HG03139 (cell line): Measurements from ENCODE around the gene NAV1.
"Not testable (repeated sequence)": the region's sequence is repeated elsewhere in the genome, so short reads cannot be mapped to it uniquely, and the experiment has no call there.

Source experiments
- ATAC-seq: cut with Tn5 transposase; IDR thresholded peaks from one replicate; pipeline ENCODE4 v1.9.1; 2021; ENCODE audit not compliant: unreplicated experiment

The NAV1 gene

GRCh38 chr1:201563941-201564340 lies 25.0 kb downstream of the NAV1 start:
- no peak for ATAC-seq

DNA sequence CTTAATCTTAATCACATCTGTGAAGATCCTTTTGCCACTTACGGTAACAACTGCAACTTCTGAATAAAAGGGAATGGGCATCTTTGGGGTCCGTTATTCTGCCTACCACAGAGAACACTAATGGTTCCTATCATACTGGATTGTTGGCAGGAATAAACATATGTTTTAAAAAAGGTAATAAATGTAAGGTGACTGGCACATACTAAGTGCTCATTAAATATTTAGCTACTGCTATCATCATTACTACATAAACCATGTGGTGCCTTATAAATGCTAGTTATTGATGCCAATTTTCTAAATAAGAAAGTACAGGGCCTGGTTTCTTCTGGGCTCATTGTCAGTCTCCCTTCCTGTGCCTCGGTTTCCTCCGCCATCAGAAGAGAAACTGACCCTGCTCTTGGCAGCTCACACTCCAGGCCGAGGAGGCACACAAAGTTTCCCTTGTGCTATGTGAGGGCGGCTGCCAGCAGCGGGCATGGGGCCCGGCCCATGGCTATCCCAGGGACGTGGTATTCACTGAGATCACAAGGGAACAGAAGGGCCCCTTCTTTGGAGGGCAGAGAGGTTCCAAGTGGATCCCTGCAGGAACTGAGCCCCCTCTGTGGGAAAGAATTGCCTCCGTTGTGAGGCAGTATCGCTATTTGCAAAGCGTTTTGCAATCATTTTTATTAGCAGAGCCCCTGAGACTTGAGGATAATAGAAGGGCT lies 26.2 kb downstream of the NAV1 start:
- ATAC-seq, result no peak

- no peak for ATAC-seq
These were observed 27.0 kb downstream of the NAV1 start for GRCh38 chr1:201565771-201566528.

DNA sequence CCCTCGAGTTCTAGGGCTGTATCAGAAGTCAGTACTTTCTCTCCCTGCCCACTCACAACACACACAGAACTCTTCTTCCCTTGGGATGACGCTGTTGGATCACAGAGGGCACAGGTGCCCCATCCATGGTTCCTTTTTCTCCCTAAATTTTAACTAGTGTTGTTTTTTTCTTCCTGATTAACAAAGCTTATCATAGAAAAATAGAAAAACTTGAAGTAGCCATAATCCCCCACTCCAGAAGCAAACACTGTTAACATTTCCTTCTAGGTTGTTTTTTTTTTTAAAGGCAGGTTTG lies 27.5 kb downstream of the NAV1 start:
- no peak for ATAC-seq

- ATAC-seq, result no peak
These were observed 28.2 kb downstream of the NAV1 start for GRCh38 chr1:201566933-201567801.

DNA sequence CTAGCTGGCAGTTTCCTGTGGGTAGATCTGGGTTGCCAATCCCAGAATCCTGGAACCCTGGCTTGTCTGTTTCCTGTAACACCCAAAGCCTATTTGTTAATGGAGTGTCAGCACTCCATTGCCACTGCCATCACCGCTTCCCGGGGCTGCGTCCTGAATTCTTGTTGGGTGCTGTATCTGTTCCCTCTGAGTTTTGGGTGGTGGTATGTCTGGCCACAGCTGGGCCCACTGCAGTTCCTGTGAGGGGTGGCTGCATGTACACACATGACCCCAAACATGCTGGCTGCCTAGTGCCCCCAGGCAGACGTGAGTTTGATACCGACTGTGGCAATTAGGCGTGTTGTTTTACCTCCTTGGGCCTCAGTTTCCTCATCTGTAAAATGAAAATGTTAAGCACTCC lies 29.3 kb downstream of the NAV1 start:
- no peak for ATAC-seq

- ATAC-seq, result no peak
These were observed 29.9 kb downstream of the NAV1 start for GRCh38 chr1:201568859-201569294.

- ATAC-seq, result no peak
These were observed 31.4 kb downstream of the NAV1 start for GRCh38 chr1:201570181-201570885.

DNA sequence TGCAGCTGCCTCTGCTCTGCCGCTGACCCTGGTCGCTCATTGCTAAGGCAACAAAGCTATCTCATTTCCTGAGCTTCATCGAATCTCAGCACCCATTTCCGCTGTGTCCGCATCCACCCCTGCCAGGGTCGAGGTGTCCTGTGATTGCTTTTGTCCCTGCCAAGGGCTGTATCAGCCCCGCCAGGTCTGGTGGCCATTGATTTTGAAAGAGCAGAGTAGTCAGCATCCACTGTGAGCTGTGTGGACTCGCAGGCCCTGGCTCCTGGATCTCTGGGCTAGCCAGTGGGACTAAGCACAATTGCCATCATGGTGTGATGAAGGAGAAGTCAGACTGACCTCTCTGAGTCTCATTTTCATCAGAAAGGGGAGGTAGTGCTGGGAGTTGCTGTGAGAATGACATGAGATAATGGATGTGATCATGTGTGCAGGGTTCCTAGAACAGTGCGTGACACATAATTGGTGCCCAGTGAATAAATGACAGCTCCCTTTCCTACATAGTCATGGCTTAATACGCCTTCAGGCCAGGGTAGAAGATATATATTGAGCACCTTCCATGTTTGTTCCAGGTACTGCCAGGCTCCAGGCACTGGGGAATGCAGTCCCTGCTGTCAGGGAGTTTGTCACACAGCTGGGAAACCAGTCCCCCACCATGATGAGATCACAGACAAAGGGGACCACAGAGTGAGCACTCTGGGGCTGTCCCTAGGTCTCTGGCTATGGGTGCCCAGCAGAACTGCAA lies 32.1 kb downstream of the NAV1 start:
- ATAC-seq, result no peak

- ATAC-seq, result no peak
These were observed 34.1 kb downstream of the NAV1 start for GRCh38 chr1:201573030-201573429.

GRCh38 chr1:201573923-201574322 lies 35.0 kb downstream of the NAV1 start:
- ATAC-seq, result no peak

- ATAC-seq, result no peak
These were observed 37.0 kb downstream of the NAV1 start for GRCh38 chr1:201575912-201576311.

GRCh38 chr1:201576914-201577313 lies 38.0 kb downstream of the NAV1 start:
- no peak for ATAC-seq

- no peak for ATAC-seq
These were observed 39.3 kb downstream of the NAV1 start for GRCh38 chr1:201578008-201578888.

GRCh38 chr1:201581371-201581770 lies 42.4 kb downstream of the NAV1 start:
- ATAC-seq, result not testable (repeated sequence)

GRCh38 chr1:201582705-201583442 lies 43.9 kb downstream of the NAV1 start:
- no peak for ATAC-seq

DNA sequence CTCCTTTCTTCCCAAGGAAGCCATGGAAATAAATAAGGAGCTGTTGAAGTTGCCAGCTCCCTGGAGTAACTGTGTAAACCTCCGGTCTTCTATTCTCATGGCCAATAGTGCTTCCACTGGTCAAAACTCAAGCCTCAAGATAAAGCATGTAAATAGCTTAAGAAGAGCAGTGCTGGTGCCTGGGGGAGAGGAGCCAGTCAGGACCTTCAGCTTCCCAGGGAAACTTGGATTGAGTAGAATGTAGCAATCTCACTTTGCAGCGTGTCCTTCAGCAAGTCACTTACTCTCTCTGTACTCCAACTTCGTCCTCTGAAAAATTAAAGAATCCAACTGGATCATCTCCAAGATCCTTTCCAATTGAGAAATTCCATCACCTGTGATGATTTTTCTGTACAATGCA lies 44.7 kb downstream of the NAV1 start:
- ATAC-seq, result no peak

DNA sequence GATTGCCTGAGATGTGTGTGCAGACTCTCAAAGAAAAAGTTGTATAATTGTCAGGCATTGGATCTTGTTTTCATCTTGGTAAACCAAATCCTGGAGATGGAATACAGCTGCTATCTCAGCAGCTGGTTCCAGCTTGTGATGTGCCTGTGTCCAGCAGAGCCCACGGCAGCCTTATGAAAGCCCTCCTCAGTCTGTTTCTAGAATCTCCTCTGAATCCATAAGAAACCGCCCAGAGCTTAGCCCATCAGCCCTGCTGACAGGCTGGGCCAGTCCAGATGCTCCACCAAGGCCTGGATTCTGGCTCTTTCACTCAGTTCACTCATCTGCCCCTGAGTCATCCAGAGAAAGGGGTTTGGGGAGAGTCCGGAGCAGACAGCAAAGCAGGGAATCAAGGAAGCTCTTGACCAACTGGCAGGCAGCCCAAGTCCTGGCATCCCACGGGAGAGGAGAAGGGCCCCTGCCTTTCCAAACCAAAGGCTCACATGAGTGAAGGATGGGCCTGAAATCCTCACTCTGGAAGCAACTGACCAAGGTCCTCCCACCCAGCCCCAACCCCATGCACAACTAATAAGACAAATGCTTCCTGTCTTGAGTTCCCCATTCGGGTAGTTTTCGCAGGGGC lies 45.7 kb downstream of the NAV1 start:
- no peak for ATAC-seq
